HG03064 (cell line): ENCODE results near the gene KCNQ1.

Experiments used
- ATAC-seq: cut with Tn5 transposase; IDR thresholded peaks from one replicate; pipeline ENCODE4 v1.9.1; 2021; ENCODE audit warnings: low read depth; ENCODE audit not compliant: unreplicated experiment

The KCNQ1 gene

GRCh38 chr11:2701898-2702434, 257.2 kb downstream of the KCNQ1 start:
- no peak for ATAC-seq

- no peak for ATAC-seq
These were observed 258.1 kb downstream of the KCNQ1 start for GRCh38 chr11:2702771-2703362.

GRCh38 chr11:2703363-2704141, 258.7 kb downstream of the KCNQ1 start:
- no peak for ATAC-seq

GRCh38 chr11:2704356-2704755, 259.5 kb downstream of the KCNQ1 start:
- ATAC-seq, result no peak

- ATAC-seq, result no peak
These were observed 260.2 kb downstream of the KCNQ1 start for GRCh38 chr11:2704896-2705606.

GRCh38 chr11:2706321-2706720, 261.5 kb downstream of the KCNQ1 start:
- no peak for ATAC-seq

GRCh38 chr11:2707736-2708135, 262.9 kb downstream of the KCNQ1 start:
- no peak for ATAC-seq

- ATAC-seq, result no peak
These were observed 263.4 kb downstream of the KCNQ1 start for GRCh38 chr11:2708151-2708581.

GRCh38 chr11:2708757-2709281, 264.0 kb downstream of the KCNQ1 start:
- ATAC-seq, result no peak

- no peak for ATAC-seq
These were observed 264.6 kb downstream of the KCNQ1 start for GRCh38 chr11:2709429-2709828.

DNA sequence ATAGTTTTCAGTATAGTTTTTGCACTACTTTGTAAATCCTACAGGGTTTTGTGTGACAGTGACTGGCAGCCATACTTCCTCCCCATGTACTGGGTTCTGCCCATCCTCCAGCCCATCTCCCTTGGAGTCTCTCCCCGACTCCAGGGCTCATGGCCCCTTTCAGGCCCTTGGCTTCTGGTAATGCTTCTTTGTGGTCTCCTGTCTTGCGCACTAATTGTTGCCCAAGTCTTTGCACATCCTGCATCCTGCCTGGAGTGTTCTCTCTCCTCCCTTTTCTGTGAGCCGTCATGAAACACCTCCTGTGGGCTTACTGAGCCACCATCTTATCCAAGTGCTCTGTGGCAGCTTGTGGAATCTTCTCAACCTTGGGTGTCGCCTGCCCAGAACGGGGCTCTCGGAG, 266.4 kb downstream of the KCNQ1 start:
- no peak for ATAC-seq

DNA sequence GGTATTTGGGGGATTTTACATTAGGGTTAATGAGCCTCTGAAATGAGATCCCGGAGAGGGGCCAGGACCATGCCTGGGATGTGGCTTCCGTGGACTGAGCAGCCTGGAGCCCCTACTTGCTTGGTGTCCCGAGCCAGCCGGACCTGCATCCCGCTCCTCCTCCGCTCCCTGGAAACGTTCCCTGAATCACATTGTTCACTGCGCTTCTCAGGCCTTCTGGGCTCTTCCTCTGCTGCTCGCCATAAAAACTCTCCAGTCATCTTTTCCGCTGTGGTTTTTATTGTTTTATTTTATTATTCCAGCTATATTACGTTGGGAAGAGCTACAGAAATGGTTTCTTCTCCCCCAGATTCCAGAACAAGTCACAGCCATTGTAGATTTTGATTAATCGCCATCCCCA, 268.3 kb downstream of the KCNQ1 start:
- ATAC-seq, result no peak

- ATAC-seq, result no peak
These were observed 269.1 kb downstream of the KCNQ1 start for GRCh38 chr11:2713661-2714462.

GRCh38 chr11:2714463-2714800, 269.6 kb downstream of the KCNQ1 start:
- ATAC-seq, result no peak

DNA sequence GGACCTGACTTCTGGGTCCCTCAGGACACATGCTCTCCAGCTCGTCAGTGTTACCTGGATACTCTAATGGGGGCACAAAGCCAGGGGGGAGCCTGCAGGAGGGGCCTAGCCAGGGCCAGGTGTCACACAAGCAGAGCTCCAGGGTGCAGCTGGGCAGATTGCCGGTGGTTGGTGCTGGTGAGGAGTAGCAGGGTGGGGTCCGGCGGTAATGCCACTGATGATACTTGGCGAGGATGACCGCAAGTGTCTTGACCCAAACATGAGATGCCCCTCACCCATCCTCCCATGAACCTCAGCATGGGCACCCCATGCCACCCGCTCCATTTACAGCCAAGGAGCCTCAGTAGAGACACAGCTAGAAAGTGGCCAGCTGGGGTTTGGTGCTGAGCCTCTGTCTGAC, 270.1 kb downstream of the KCNQ1 start:
- ATAC-seq, result no peak

- no peak for ATAC-seq
These were observed 271.0 kb downstream of the KCNQ1 start for GRCh38 chr11:2715716-2716350.

DNA sequence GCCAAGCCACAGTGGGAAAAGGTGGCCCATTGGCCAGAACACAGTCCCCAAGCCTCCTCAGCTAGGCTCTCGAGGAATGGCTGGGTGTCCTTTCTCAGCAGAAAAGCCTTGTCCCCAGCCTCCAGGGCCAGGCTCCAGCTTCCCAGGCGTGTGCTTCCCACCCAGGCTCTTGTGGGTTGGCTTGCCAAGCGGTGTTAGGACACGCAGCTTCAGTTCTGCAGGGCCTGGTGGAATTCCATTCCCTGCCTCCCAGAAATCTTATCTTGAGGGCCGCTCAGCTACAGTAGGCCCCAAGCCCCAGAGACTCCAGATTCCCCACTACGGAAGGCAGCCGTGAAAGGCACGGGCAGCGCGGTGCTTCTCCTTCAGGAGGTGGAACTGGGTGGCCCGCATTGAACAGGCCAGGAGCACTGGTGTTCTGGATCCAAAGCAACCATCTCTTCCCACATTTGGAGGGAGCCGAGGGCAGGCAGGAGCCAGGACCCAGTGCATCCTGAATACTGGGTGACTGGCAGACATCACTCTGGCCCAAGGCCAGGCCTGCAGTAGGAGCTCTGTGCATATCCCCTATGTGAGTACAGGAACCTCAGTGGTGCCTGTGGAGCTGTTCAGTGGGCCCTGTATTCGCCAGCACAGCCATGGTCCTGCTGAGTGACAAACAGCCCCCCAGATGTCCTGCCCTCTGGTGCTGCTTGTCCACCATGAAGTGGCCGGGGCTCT, 271.7 kb downstream of the KCNQ1 start:
- no peak for ATAC-seq

DNA sequence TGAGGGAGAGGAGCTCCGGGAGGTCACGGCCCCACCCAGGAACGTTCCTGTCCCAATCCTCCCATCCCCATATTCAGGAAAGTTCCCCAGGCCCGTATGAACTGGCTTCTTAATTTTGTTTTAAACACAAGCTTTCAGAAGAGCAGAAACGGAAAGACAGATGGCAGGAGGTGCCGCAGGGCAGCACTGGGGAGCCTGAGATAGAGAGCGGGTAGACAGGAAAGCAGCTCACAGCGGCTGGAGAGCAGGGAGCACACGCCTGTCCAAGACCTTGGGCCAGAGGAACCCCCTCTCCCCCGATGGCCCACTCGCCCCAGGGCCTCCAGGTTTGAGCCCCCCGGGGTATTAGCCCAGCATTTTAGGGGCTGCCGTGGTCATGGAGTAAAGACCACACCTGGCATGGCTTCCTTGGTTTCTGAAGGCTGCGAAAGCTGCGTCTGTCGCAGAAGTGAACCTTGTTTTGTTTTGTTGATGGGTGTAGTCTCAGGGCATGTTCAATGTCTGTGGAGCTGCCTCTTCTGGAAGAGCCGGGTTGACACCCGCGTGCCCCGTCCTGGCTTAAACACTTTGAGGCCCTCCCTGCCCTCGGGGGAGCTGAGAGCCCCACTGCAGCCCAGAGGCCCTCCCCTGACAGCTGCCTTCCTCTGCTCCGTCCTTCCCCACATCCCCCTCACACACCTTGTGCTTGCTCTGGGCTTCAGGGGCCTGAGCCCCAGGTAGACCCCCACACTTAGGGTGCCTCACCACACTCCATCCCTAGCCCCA, 272.9 kb downstream of the KCNQ1 start:
- no peak for ATAC-seq
